SU-DHL-6 (cell line): ENCODE results near the gene RABEP2.
"Not testable (repeated sequence)": the region's sequence is repeated elsewhere in the genome, so short reads cannot be mapped to it uniquely, and the experiment has no call there.

Experiments
- CTCF ChIP-seq: fragments of 200-600 bp; sonication (generic); IDR thresholded peaks from one replicate; pipeline ENCODE4 v1.5.1; 2017; ENCODE audit warnings: antibody characterized with exemption, mild to moderate bottlenecking, low read length, moderate library complexity; ENCODE audit not compliant: insufficient read depth, poor library complexity, severe bottlenecking
- EZH2phosphoT487 ChIP-seq: fragments of 200-600 bp; sonication (generic), shearing (Covaris generic); conservative IDR thresholded peaks from 2 replicates; pipeline ENCODE4 v1.6.1; 2018; ENCODE audit warnings: mild to moderate bottlenecking, antibody characterized with exemption, low read length, moderate library complexity, mixed read lengths

GRCh38 chr16:28926284-28926683 is 1.2 kb upstream of the RABEP2 start:
- not testable (repeated sequence) for TF ChIP-seq CTCF, EZH2phosphoT487
